ENCODE results near the gene C20orf173.

The C20orf173 gene

DNA sequence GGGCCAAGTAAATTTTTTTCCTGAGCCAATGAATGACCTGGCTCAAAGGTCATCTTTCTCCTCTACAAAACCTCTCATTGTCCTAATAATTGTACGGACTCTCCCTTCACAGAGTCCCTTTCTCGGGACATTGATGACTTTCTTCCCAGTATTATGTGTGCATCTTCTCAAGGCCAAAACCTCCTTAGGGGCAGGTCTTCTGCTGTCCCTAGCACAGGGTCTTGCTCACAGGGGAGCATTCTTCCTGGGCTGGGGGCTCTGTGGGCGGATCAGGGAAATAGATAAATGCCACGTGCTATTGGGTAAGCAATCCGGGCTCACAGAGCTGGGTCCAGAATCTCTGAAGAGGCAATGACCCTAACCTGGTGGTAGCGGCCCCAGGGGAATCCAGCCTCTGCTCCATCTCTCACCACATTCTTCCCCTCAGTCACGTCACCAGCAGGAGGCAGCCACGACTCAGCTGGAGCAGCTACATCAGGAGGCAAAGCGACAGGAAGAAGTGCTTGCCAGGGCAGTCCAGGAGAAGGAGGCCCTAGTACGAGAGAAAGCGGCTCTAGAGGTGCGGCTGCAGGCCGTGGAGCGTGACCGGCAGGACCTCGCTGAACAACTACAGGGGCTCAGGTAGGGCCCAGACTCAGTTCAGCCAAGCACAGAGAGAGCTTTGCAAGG lies 50.5 kb downstream of the C20orf173 start:
- TF ChIP-seq GATA2 (IDR thresholded peaks at IDR 0.05; ENCODE audit: low read depth, low read length) = no peak
- no peak for TF ChIP-seq GATA3 (IDR thresholded peaks at IDR 0.05; ENCODE audit: low read depth, low read length)
